Activated CD4-positive, alpha-beta memory T cell treated with anti-CD3 and anti-CD28 coated beads for 36 hours (primary cell): ENCODE data around the gene GLT8D1. TPM values are rescaled to one million over a fixed set of nuclear protein-coding genes. Genes with fewer than 3 reads are reported as not detected.
A peak's percentile ranks its signal among the peaks of the same experiment; 100 is the strongest.

Source experiments
- CTCF ChIA-PET: fragments of 350-600 bp; sonication (Branson Sonifier 250); formaldehyde crosslinking; loops from one replicate; lab custom pipeline; 2021; ENCODE audit warnings: antibody characterized with exemption, inconsistent platforms; lab: Charles Lee
- POLR2A ChIA-PET: fragments of 350-600 bp; sonication (Branson Sonifier 250); formaldehyde crosslinking; loops from one replicate; lab custom pipeline; 2021; ENCODE audit warnings: antibody characterized with exemption; lab: Charles Lee
- DNase-seq: peaks from one replicate; pipeline ENCODE4 v3.0.0-alpha.2; 2020
- H3K27ac Mint-ChIP-seq: one replicate; pipeline ENCODE4 v1.8.0; 2021; ENCODE audit warnings: mixed read lengths
- H3K27me3 Mint-ChIP-seq: one replicate; pipeline ENCODE4 v1.8.0; 2021; ENCODE audit warnings: mixed read lengths
- H3K36me3 Mint-ChIP-seq: one replicate; pipeline ENCODE4 v1.8.0; 2021; ENCODE audit warnings: mixed read lengths
- H3K4me1 Mint-ChIP-seq: one replicate; pipeline ENCODE4 v1.8.0; 2021; ENCODE audit warnings: low read depth, mixed read lengths
- H3K4me3 Mint-ChIP-seq: one replicate; pipeline ENCODE4 v1.8.0; 2021; ENCODE audit warnings: mild to moderate bottlenecking, mixed read lengths
- H3K9me3 Mint-ChIP-seq: one replicate; pipeline ENCODE4 v1.8.0; 2021; ENCODE audit warnings: mixed read lengths
- intact Hi-C: fragments of 100-400 bp; cut with micrococcal nuclease; formaldehyde crosslinking; loops from one replicate; pipeline ENCODE4 v1.15.1; 2023
- total RNA-seq, 2 experiments: library from RNA; stranded (reverse); gene quantifications; one replicate each; pipeline ENCODE4 v1.2.3, GENCODE V29; 2021

Gene GLT8D1
- total RNA-seq, 2 experiments from 2014 or later, result 34.1 to 36.9 TPM

GRCh38 chr3:52689151-52689550, 16.4 kb downstream of the GLT8D1 start:
- Mint-ChIP-seq H3K4me1 (peaks cover 68% of the 10 kb centered on the region), H3K36me3 (peaks cover 88% of the 10 kb centered on the region), H3K4me3 (peak overlapping the region; percentile 91), H3K27me3 (no peaks in the 10 kb centered on the region), H3K27ac (peak overlapping the region; percentile 91), H3K9me3 (no peaks in the 10 kb centered on the region)
- ChIA-PET CTCF (interaction anchor here (1.0 kb wide), 1 partner anchor 18 kb away, joined by 4 read pairs; no protein-coding TSS in a partner anchor), POLR2A (interaction anchor here (2.0 to 2.4 kb wide), 3 partner anchors 17 to 153 kb away, joined by 6 to 12 read pairs (median 8); partner anchors contain the start of genes GLT8D1, SPCS1 and UQCC5)
- intact Hi-C loops, result loop anchor here (5.0 to 10.0 kb wide), 2 partner anchors 232 to 356 kb away; partner anchors contain the start of genes NISCH and SFMBT1
- DNase-seq, result no peak

GRCh38 chr3:52688266-52688665, 17.3 kb downstream of the GLT8D1 start:
- CTCF ChIA-PET, result no interaction called here
- POLR2A ChIA-PET, result interaction anchor here (1.1 to 2.6 kb wide), 3 partner anchors 17 to 152 kb away, joined by 3 to 13 read pairs (median 6); partner anchors contain the start of gene UQCC5

GRCh38 chr3:52685709-52686691, 19.6 kb downstream of the GLT8D1 start, which contains the start of the genes GNL3 and PBRM1:
Gene GNL3 (plus strand): TSS chr3:52686032. CDS start chr3:52686093, 61 bp downstream.
Gene PBRM1 (minus strand): TSS chr3:52685913.
- Mint-ChIP-seq H3K4me1 (peaks cover 72% of the 10 kb centered on the region), H3K4me3 (peak within 1 kb of the TSS; percentile 91), H3K9me3 (no peaks in the 10 kb centered on the region), H3K36me3 (peaks cover 60% of the 10 kb centered on the region), H3K27ac (peak within 1 kb of the TSS; percentile 96), H3K27me3 (no peaks in the 10 kb centered on the region)
- intact Hi-C loops, result loop anchor here (1.0 to 10.0 kb wide), 5 partner anchors 15 to 359 kb away; partner anchors contain the start of genes NISCH, SFMBT1, SPCS1 and UQCC5
- DNase-seq, result peak; percentile 96
- POLR2A ChIA-PET, result interaction anchor here (0.9 to 3.2 kb wide), 8 partner anchors 10 to 408 kb away, joined by 3 to 25 read pairs (median 4); partner anchors contain the start of genes GLT8D1, SPCS1, UQCC5 and WDR82
- CTCF ChIA-PET, result interaction anchor here (2.1 kb wide), 1 partner anchor 15 kb away, joined by 11 read pairs; no protein-coding TSS in a partner anchor

More at GRCh38 chr3:52688266-52688665, 17.3 kb downstream of the GLT8D1 start:
- intact Hi-C loops, result loop anchor here (5.0 to 10.0 kb wide), 2 partner anchors 231 to 357 kb away; partner anchors contain the start of genes NISCH and SFMBT1
- DNase-seq, result no peak
- Mint-ChIP-seq H3K9me3 (no peaks in the 10 kb centered on the region), H3K4me3 (peak overlapping the region; percentile 91), H3K4me1 (peaks cover 67% of the 10 kb centered on the region), H3K27me3 (no peaks in the 10 kb centered on the region), H3K27ac (peak overlapping the region; percentile 91), H3K36me3 (peaks cover 79% of the 10 kb centered on the region)

GRCh38 chr3:52685285-52685708, 20.3 kb downstream of the GLT8D1 start:
- Mint-ChIP-seq H3K27me3 (no peaks in the 10 kb centered on the region), H3K4me3 (peak overlapping the region; percentile 85), H3K36me3 (peaks cover 54% of the 10 kb centered on the region), H3K4me1 (peaks cover 73% of the 10 kb centered on the region), H3K27ac (peak overlapping the region; percentile 96), H3K9me3 (no peaks in the 10 kb centered on the region)
- intact Hi-C loops, result loop anchor here (1.0 to 10.0 kb wide), 4 partner anchors 21 to 360 kb away; partner anchors contain the start of genes NISCH, SFMBT1, SPCS1 and UQCC5
- peak; percentile 92 for DNase-seq
- ChIA-PET CTCF (interaction anchor here (2.1 kb wide), 1 partner anchor 14 kb away, joined by 11 read pairs; no protein-coding TSS in a partner anchor), POLR2A (interaction anchor here (0.6 to 3.2 kb wide), 6 partner anchors 11 to 407 kb away, joined by 3 to 25 read pairs (median 4); partner anchors contain the start of genes GLT8D1, SFMBT1, SPCS1 and UQCC5)

- Mint-ChIP-seq H3K4me1 (peaks cover 74% of the 10 kb centered on the region), H3K4me3 (peak overlapping the region; percentile 85), H3K27ac (peak overlapping the region; percentile 96), H3K9me3 (no peaks in the 10 kb centered on the region), H3K27me3 (no peaks in the 10 kb centered on the region), H3K36me3 (peaks cover 51% of the 10 kb centered on the region)
- no peak for DNase-seq
- intact Hi-C loops, result loop anchor here (5.0 to 10.0 kb wide), 2 partner anchors 213 to 361 kb away; partner anchors contain the start of genes SFMBT1 and STIMATE
- ChIA-PET POLR2A (interaction anchor here (0.6 to 3.2 kb wide), 5 partner anchors 13 to 406 kb away, joined by 4 to 25 read pairs (median 5); partner anchors contain the start of genes GLT8D1, SPCS1, UQCC5 and WDR82), CTCF (interaction anchor here (2.1 kb wide), 1 partner anchor 13 kb away, joined by 11 read pairs; no protein-coding TSS in a partner anchor)
Observed at GRCh38 chr3:52684184-52684583, 21.4 kb downstream of the GLT8D1 start.

- peak overlapping the region; percentile 35 for H3K4me3 Mint-ChIP-seq
- no peaks in the 10 kb centered on the region for H3K27me3 Mint-ChIP-seq
- no peaks in the 10 kb centered on the region for H3K9me3 Mint-ChIP-seq
- CTCF ChIA-PET, result interaction anchor here (2.1 kb wide), 1 partner anchor 13 kb away, joined by 11 read pairs; no protein-coding TSS in a partner anchor
- H3K36me3 Mint-ChIP-seq, result peaks cover 51% of the 10 kb centered on the region
- peaks cover 74% of the 10 kb centered on the region for H3K4me1 Mint-ChIP-seq
- POLR2A ChIA-PET, result interaction anchor here (0.6 to 3.2 kb wide), 2 partner anchors 13 to 115 kb away, joined by 5 to 25 read pairs; no protein-coding TSS in a partner anchor
- DNase-seq, result no peak
- H3K27ac Mint-ChIP-seq, result peak overlapping the region; percentile 42
- intact Hi-C loops, result loop anchor here (5.0 to 10.0 kb wide), 2 partner anchors 214 to 361 kb away; partner anchors contain the start of genes SFMBT1 and STIMATE
Observed at GRCh38 chr3:52683611-52684010, 22.0 kb downstream of the GLT8D1 start.

GRCh38 chr3:52682016-52682415, 23.6 kb downstream of the GLT8D1 start:
- peak; percentile 75 for DNase-seq
- Mint-ChIP-seq H3K4me1 (peaks cover 62% of the 10 kb centered on the region), H3K4me3 (peak overlapping the region; percentile 20), H3K9me3 (no peaks in the 10 kb centered on the region), H3K36me3 (peaks cover 46% of the 10 kb centered on the region), H3K27me3 (no peaks in the 10 kb centered on the region), H3K27ac (peak overlapping the region; percentile 83)
- intact Hi-C loops, result loop anchor here (1.0 to 10.0 kb wide), 3 partner anchors 11 to 363 kb away; partner anchors contain the start of genes SFMBT1 and STIMATE
- ChIA-PET POLR2A (interaction anchor here (1.0 to 2.3 kb wide), 4 partner anchors 11 to 23 kb away, joined by 4 to 40 read pairs (median 6); partner anchors contain the start of gene GLT8D1), CTCF (interaction anchor here (0.6 to 1.9 kb wide), 4 partner anchors 10 to 211 kb away, joined by 3 to 12 read pairs (median 5); no protein-coding TSS in a partner anchor)

- H3K9me3 Mint-ChIP-seq, result no peaks in the 10 kb centered on the region
- no peak for DNase-seq
- H3K4me3 Mint-ChIP-seq, result peak overlapping the region; percentile 20
Observed at GRCh38 chr3:52681596-52681995, 24.0 kb downstream of the GLT8D1 start.

GRCh38 chr3:52679811-52680210, 25.8 kb downstream of the GLT8D1 start:
- CTCF ChIA-PET, result no interaction called here
- DNase-seq, result no peak
- Mint-ChIP-seq H3K27ac (peak overlapping the region; percentile 77), H3K9me3 (no peaks in the 10 kb centered on the region), H3K4me3 (no peak overlapping the region), H3K4me1 (peaks cover 72% of the 10 kb centered on the region), H3K36me3 (peaks cover 47% of the 10 kb centered on the region), H3K27me3 (no peaks in the 10 kb centered on the region)
- intact Hi-C loops, result loop anchor here (5.0 to 10.0 kb wide), 2 partner anchors 217 to 365 kb away; partner anchors contain the start of genes SFMBT1 and STIMATE
- POLR2A ChIA-PET, result interaction anchor here (0.6 to 1.4 kb wide), 3 partner anchors 9 to 151 kb away, joined by 3 read pairs; no protein-coding TSS in a partner anchor

More at GRCh38 chr3:52681596-52681995, 24.0 kb downstream of the GLT8D1 start:
- H3K36me3 Mint-ChIP-seq, result peaks cover 46% of the 10 kb centered on the region
- peaks cover 61% of the 10 kb centered on the region for H3K4me1 Mint-ChIP-seq
- POLR2A ChIA-PET, result interaction anchor here (1.0 to 2.3 kb wide), 4 partner anchors 10 to 23 kb away, joined by 4 to 40 read pairs (median 6); partner anchors contain the start of gene GLT8D1
- intact Hi-C loops, result loop anchor here (5.0 to 10.0 kb wide), 2 partner anchors 216 to 363 kb away; partner anchors contain the start of genes SFMBT1 and STIMATE
- CTCF ChIA-PET, result interaction anchor here (1.0 to 1.9 kb wide), 3 partner anchors 10 to 212 kb away, joined by 4 to 12 read pairs (median 6); no protein-coding TSS in a partner anchor
- no peaks in the 10 kb centered on the region for H3K27me3 Mint-ChIP-seq
- H3K27ac Mint-ChIP-seq, result peak overlapping the region; percentile 83

GRCh38 chr3:52679199-52679538, 26.4 kb downstream of the GLT8D1 start:
- ChIA-PET CTCF (no interaction called here), POLR2A (interaction anchor here (0.6 to 1.4 kb wide), 3 partner anchors 9 to 152 kb away, joined by 3 read pairs; no protein-coding TSS in a partner anchor)
- no peak overlapping the region for H3K4me3 Mint-ChIP-seq
- intact Hi-C loops, result no loop called here
- H3K9me3 Mint-ChIP-seq, result no peaks in the 10 kb centered on the region
- DNase-seq, result no peak
- peaks cover 45% of the 10 kb centered on the region for H3K36me3 Mint-ChIP-seq
- no peaks in the 10 kb centered on the region for H3K27me3 Mint-ChIP-seq
- peak overlapping the region; percentile 68 for H3K27ac Mint-ChIP-seq
- peaks cover 66% of the 10 kb centered on the region for H3K4me1 Mint-ChIP-seq
